ENCODE data around the gene RNF223. TPM values are rescaled to one million over a fixed set of nuclear protein-coding genes. Genes with fewer than 3 reads are reported as not detected.

Gene RNF223
- total RNA-seq = not detected in 2 replicates

DNA sequence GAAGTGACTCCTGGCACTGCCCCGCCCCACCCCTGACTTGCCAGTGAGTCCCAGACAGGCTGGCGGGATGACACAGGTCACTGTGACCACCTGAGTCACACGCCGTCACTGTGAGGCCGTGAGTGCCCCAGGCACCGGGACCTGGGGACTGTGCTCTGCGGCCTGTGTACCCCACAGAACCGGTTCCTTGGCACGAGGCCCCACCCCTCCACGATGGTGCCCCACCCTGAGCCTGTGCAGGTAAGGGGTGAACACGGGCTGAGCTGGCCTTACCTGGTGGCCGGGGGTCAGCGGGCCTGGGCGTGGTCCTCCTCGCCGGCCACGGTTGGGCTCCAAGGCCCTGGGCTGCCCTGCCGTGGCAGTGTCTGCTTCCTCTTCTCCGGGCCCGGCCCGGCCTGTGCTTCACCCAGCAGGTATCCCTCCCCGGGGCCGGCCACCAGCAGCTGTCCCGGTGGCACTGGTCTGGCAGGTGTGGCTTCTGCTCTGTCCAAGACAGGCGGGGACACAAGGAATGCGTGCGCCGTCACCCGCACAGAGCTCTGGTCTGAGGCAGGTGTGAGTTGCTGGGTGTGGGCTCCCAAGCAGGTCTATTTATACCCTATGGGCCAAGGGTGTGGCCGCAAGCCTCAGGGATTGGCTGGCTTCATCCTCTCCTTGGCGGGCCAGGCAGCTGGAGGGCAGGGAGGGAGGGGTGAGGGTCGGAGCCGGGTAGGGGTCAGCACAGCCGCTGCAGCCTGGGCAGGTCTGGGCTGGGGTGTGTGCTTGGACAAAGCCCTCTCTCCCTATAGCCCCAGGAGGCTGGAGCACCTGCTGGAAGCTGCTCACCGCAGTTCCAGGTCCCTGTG is at the start of gene RNF223:
Gene RNF223 (minus strand): TSS at position 564 of the 845 bp plus-strand sequence. CDS start 1,740 bp downstream, outside the sequence.

DNA sequence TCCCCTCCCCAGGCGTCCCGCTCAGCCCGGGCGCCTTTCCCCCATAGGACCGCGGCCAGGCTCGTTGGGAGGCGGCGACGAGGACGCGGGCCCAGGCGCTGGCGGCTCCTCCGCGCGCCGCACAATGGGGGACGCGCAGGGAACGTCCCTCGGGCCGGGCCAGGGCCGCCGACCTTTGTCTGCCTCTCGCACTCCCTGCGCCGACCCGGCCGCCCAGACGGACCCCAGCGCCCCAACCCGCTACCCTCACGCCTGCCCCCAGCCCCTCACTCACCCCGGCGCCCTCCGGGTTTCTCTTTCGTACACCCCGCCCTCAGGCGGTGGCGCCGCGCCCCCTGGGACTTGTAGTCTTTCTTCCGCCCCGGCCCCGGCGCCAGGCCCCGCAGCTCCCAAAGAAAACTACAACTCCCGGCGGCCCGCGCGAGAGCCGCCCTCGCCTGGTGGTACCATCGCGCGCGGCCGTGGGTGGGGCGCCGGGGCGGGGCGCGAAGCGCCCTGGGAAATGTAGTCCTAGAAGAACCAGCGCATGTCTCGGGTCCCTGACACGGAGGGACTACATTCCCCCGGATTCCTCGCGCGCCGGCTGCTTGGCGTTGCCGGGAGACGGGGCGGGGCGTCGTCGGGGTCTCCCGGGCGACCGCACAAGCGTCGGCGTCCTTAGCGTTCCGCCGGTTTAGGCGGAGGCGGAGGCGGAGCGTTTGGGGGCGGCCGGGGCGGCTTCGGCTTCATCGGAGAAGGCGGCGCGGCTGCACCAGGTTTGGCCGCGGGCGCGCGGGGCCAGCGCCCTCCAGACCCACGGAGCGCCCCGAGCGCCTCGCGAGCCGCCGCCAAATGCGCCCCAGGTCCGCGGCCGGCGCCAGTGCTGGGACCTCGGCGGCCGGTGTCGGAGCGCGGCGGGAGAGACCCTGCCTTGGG is 41.9 kb upstream of the RNF223 start, which contains the start of gene C1orf159:
Gene C1orf159 (minus strand): TSS at position 304 of the 915 bp plus-strand sequence. CDS start 24,546 bp downstream, outside the sequence.

Other genes starting within 250 kb of the RNF223 start
- 8.5 and 21.4 TPM in 2 replicates for gene SAMD11, start 150.4 kb downstream of the RNF223 start, total RNA-seq
- gene NOC2L, start 115.0 kb downstream of the RNF223 start, total RNA-seq = 66.1 and 68.4 TPM in 2 replicates
- gene KLHL17, start 113.7 kb downstream of the RNF223 start, total RNA-seq = 8.1 and 8.5 TPM in 2 replicates
- gene PLEKHN1, start 107.8 kb downstream of the RNF223 start, total RNA-seq = 0.49 TPM in 1 of 2 replicates, not detected in the other
- gene PERM1, start 92.2 kb downstream of the RNF223 start, total RNA-seq = not detected in 2 replicates
- gene HES4, start 74.2 kb downstream of the RNF223 start, total RNA-seq = 30.8 and 30.9 TPM in 2 replicates
- gene ISG15, start 60.8 kb downstream of the RNF223 start, total RNA-seq = 42.6 and 63.2 TPM in 2 replicates
- 46.4 and 71.8 TPM in 2 replicates for gene AGRN, start 54.2 kb downstream of the RNF223 start, total RNA-seq
- gene C1orf159, start 41.8 kb upstream of the RNF223 start, total RNA-seq = 8.4 and 16.6 TPM in 2 replicates
- not detected in 2 replicates for gene TTLL10, start 99.6 kb upstream of the RNF223 start, total RNA-seq
- not detected in 2 replicates for gene TNFRSF18, start 132.3 kb upstream of the RNF223 start, total RNA-seq
- 1.9 TPM in 1 of 2 replicates, not detected in the other for gene TNFRSF4, start 139.8 kb upstream of the RNF223 start, total RNA-seq
- 231 and 251 TPM in 2 replicates for gene SDF4, start 157.7 kb upstream of the RNF223 start, total RNA-seq
- 21.7 and 38.4 TPM in 2 replicates for gene B3GALT6, start 157.9 kb upstream of the RNF223 start, total RNA-seq
- gene C1QTNF12, start 172.4 kb upstream of the RNF223 start, total RNA-seq = 4.0 TPM in 1 of 2 replicates, not detected in the other
- 31.1 and 39.7 TPM in 2 replicates for gene UBE2J2, start 199.5 kb upstream of the RNF223 start, total RNA-seq
- 0.16 and 0.90 TPM in 2 replicates for gene SCNN1D, start 206.1 kb upstream of the RNF223 start, total RNA-seq
- gene ACAP3, start 233.6 kb upstream of the RNF223 start, total RNA-seq = 20.4 and 39.4 TPM in 2 replicates
- gene PUSL1, start 234.3 kb upstream of the RNF223 start, total RNA-seq = 25.8 and 28.7 TPM in 2 replicates

All from cardiac atrium fibroblast (primary cell).